EL (cell line): ENCODE data around the gene TMEM123.

Source experiments
- DNase-seq: peaks from one replicate; pipeline ENCODE4 v3.0.0-alpha.2; 2016

The TMEM123 gene

DNA sequence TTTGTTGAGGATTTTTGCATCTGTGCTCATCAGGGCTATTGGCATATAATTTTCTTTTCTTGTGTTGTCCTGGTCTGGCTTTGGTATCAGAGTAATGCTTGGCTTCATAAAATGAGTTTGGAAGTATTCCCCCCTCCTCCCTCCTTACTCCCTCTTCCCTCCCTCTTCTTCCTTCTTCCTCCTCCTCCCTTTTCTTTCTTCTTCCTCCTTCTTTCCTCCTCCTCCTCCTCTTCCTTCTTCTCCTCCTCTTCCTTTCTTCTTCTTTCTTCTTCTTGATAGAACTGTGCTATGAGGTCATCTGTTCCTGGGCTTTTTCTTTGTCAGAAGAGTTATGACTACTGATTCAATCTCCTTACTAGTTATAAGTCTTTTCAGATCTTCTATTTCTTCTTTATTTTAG is 95.4 kb downstream of the TMEM123 start:
- DNase-seq, result no peak

DNA sequence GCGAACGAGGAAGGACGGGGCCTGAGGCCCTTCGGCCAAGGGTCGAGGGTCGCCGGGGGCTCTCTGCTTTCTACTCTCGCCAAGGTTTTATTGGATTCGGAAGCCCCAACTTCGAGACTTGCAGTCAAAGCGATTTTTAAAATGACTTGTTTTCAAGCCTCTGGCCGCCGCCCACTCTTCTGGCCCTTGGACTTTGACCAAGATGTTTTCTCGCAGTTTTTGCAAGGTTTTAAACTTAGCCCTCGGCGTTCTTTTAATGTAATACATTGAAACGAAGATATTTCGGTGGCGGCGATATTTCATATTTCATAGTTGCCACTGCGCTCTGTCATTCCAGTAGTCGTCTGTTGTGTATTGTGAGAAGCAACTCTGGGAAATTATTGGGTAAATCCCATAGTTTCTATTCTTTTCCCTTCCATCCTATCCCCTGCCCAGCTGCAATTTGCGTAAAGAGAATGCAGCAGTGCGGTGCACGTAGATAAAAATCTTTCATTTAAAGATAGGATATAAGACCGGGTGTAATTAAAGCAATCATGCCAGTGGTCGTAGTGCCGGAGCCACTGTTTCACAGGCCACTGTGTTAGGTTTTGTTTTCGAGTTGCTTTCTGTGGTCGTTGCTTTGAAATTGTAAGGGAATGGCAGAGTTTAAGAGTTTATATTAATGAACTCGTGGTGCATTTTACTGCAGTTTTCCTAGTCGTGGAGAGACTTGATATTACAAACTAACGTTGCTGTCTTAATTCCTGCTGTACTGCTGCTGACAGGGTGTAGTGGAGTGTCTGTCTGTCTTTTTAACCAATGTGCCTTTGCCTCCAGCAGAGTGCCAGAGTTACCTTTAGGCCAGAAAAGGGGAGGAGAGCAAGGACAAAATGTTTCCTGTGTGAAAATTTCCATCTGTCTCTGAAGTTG is 104.8 kb downstream of the TMEM123 start:
- peak; percentile 51 for DNase-seq

DNA sequence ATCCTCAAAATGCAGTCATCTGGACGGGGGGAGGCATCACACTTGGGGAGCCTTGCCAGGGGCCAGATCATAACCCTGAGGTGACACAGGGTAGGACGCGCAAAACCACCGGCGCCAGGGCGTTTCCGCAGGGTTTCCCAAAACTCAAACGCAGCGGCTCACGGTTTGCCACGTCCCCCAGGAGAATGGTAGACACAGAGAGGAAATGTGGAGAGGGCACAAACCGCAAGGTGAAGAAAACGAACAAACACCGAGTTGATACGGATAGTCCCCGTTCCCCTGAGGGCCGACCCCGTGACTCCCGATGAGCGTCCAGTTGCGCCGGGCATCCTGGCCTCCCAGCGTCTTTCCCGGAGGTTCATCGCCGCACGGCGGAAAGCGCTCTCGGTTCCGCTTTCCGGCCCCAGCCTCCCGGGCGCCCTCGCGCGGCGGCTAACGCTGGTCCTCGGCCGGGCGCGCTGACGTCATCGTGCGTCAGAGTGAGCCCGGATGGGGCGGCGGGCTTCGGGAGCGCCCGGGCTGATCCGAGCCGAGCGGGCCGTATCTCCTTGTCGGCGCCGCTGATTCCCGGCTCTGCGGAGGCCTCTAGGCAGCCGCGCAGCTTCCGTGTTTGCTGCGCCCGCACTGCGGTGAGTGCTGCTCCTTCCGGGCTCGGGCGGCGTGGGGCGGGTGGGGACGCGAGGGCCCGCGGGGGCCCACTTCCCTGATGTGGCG is 105.7 kb downstream of the TMEM123 start, which contains the start of gene BIRC2:
Gene BIRC2, plus strand, starts transcription at position 467 of the 714 bp plus-strand sequence. CDS start 2,641 bp downstream, outside the sequence.
- peak; percentile 93 for DNase-seq

DNA sequence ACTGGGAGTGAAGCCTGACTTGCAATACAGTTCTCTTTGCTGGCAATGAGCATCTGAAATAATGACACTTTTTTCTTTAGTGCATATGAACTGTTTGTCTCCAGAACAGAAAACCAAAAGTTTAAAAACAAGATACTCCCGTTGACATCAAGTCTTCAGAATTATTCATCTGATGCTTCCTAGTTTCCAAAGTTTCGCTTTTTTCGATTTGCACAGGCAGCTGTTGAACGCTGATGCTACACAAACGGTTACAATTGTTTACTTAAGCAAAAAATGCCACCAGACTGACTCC is 106.2 kb downstream of the TMEM123 start:
- DNase-seq, result no peak
